ENCODE data around the gene TRMT112. TPM values are rescaled to one million over a fixed set of nuclear protein-coding genes. Genes with fewer than 3 reads are reported as not detected.

Gene TRMT112
- total and polyA plus RNA-seq, 2 of the 8 experiments (the other 6 are each of a cell fraction or from before 2014, with no cell fraction given): 300 to 650 TPM

- peaks cover 0 to 23% (median 17%) of the 10 kb centered on the region in 4 experiments; a peak in 6 of 7 replicates for H3K4me1 ChIP-seq (replicated peaks in 1 of 4; ENCODE audit: control insufficient read depth in 3 of 4, insufficient read depth in 4 of 4, low read length in 3 of 4)
- no peak overlapping the region for H3K56ac ChIP-seq (replicated peaks; ENCODE audit: insufficient read length, low read depth, low read length)
- H3K23me2 ChIP-seq (ENCODE audit: low read depth, low read length): peaks cover 11% of the 10 kb centered on the region; the same call in 1 of the 2 replicates
- H4K20me1 ChIP-seq (replicated peaks in 1 of 2; ENCODE audit: control insufficient read depth in 1 of 2, insufficient read depth in 2 of 2, low read length in 2 of 2): peaks cover 0 to 2% of the 10 kb centered on the region in 2 experiments
- H3K4me2 ChIP-seq (ENCODE audit: insufficient read depth in 1 of 2, low read depth in 2 of 2, low read length in 2 of 2): peak overlapping the region; percentile 71 to 78; a peak in 3 of 4 replicates
- H3K27ac ChIP-seq (ENCODE audit: low read depth, low read length): no peak overlapping the region
- no peak overlapping the region for H4K91ac ChIP-seq (replicated peaks; ENCODE audit: insufficient read length, low read length)
- no peak overlapping the region for H3K18ac ChIP-seq (ENCODE audit: extremely low read depth, low read length)
- no peaks in the 10 kb centered on the region for H3K79me2 ChIP-seq (ENCODE audit: control insufficient read depth in 1 of 2, insufficient read depth in 2 of 2, low read length in 2 of 2)
- H2BK15ac ChIP-seq (ENCODE audit: low read length): no peak overlapping the region; the same call in 1 of the 2 replicates
- no peaks in the 10 kb centered on the region for H3K9me3 ChIP-seq (ENCODE audit: insufficient read depth in 2 of 2, low read depth in 1 of 2, low read length in 1 of 2)
- H3K23ac ChIP-seq (ENCODE audit: insufficient read length): no peak overlapping the region
- no peak overlapping the region for H2AFZ ChIP-seq (ENCODE audit: low read length)
- H3K27me3 ChIP-seq (replicated peaks in 1 of 4; ENCODE audit: control insufficient read depth in 3 of 4, extremely low read depth in 1 of 4, insufficient read depth in 3 of 4, low read length in 3 of 4): peaks cover 0 to 2% (median 0%) of the 10 kb centered on the region in 4 experiments; a peak in 1 of 7 replicates
- ChIA-PET CTCF (ENCODE audit: partially characterized antibody) (interaction anchor here (0.6 to 37.6 kb wide), 19 partner anchors 6 to 362 kb away, joined by 3 to 614 read pairs (median 4); partner anchors contain the start of genes CATSPERZ, CCDC88B, ESRRA and PRDX5), POLR2A (ENCODE audit: partially characterized antibody) (interaction anchor here (1.3 to 6.1 kb wide), 7 partner anchors 10 to 58 kb away, joined by 3 to 38 read pairs (median 6); partner anchors contain the start of genes BAD, ESRRA, PRDX5 and TRMT112)
- H2BK5ac ChIP-seq (ENCODE audit: low read depth, low read length): no peak overlapping the region
- no peak overlapping the region for H2AK5ac ChIP-seq (ENCODE audit: low read depth, low read length)
- H4K5ac ChIP-seq (ENCODE audit: insufficient read length, low read depth, low read length): no peak overlapping the region
- H3K4me3 ChIP-seq (ENCODE audit: extremely low read depth in 1 of 4, insufficient read depth in 2 of 4, low read depth in 3 of 4, low read length in 4 of 4): peak overlapping the region; percentile 0 to 69 (median 27); a peak in 5 of 8 replicates
- H2BK20ac ChIP-seq (ENCODE audit: low read length): no peak overlapping the region
- no peak overlapping the region for H4K8ac ChIP-seq (ENCODE audit: extremely low read depth, insufficient read depth, low read length)
- H3K14ac ChIP-seq (ENCODE audit: insufficient read length): no peak overlapping the region
- no peaks in the 10 kb centered on the region for H3K79me1 ChIP-seq (ENCODE audit: low read depth, low read length)
- 89% methylated on average over 17 of the region's 29 CpGs; no CpG with 5 or more reads in 1 of the 2 experiments for WGBS, 2 experiments (ENCODE audit: extremely low coverage in 1 of 2, insufficient coverage in 1 of 2, insufficient read length in 1 of 2, insufficient replicate concordance in 2 of 2, low coverage in 1 of 2, low lambda C conversion rate in 2 of 2, missing lambda C conversion rate in 1 of 2)
- FAIRE-seq (no peak), DNase-seq (ENCODE audit: low read depth in 1 of 2, low spot score in 2 of 2) (no peak)
- no peaks in the 10 kb centered on the region for H3K36me3 ChIP-seq (ENCODE audit: control insufficient read depth in 2 of 4, insufficient read depth in 4 of 4, low read length in 3 of 4)
- H2BK120ac ChIP-seq (replicated peaks; ENCODE audit: low read depth, low read length): no peak overlapping the region
- H2BK12ac ChIP-seq (ENCODE audit: low read depth, low read length): peak overlapping the region; percentile 50; the same call in 1 of the 2 replicates
- H3K4ac ChIP-seq (replicated peaks; ENCODE audit: insufficient read length, low read depth, low read length): no peak overlapping the region
- no peak overlapping the region for H3K9ac ChIP-seq (replicated peaks in 1 of 4; ENCODE audit: extremely low read depth in 1 of 4, low read depth in 3 of 4, low read length in 3 of 4)
- TF ChIP-seq ATF3 (IDR thresholded peaks at IDR 0.05; ENCODE audit: insufficient read depth, low read depth, low read length) (no peak), ATF2 (IDR thresholded peaks at IDR 0.05; ENCODE audit: low read length) (no peak), POLR2A (IDR thresholded peaks at IDR 0.05; ENCODE audit: control extremely low read depth in 1 of 2, low read depth in 2 of 2, low read length in 2 of 2) (no peak), HDAC2 (IDR thresholded peaks at IDR 0.05; ENCODE audit: borderline replicate concordance in 1 of 2, low read depth in 2 of 2, low read length in 2 of 2) (no peak), CTBP2 (IDR thresholded peaks at IDR 0.05; ENCODE audit: borderline replicate concordance, insufficient read depth, insufficient read length, low read length) (no peak), NRF1 (IDR thresholded peaks at IDR 0.05; ENCODE audit: low read depth, low read length) (no peak), SP2 (IDR thresholded peaks at IDR 0.05; ENCODE audit: low read length) (no peak)
Observed at GRCh38 chr11:64342869-64343745, 25.7 kb upstream of the TRMT112 start.
